ENCODE results near the gene UTP25.
"Not testable (repeated sequence)": the region's sequence is repeated elsewhere in the genome, so short reads cannot be mapped to it uniquely, and the experiment has no call there.

The UTP25 gene

GRCh38 chr1:209899948-209900347, 72.2 kb downstream of the UTP25 start:
- peak; percentile 53 for DNase-seq

DNA sequence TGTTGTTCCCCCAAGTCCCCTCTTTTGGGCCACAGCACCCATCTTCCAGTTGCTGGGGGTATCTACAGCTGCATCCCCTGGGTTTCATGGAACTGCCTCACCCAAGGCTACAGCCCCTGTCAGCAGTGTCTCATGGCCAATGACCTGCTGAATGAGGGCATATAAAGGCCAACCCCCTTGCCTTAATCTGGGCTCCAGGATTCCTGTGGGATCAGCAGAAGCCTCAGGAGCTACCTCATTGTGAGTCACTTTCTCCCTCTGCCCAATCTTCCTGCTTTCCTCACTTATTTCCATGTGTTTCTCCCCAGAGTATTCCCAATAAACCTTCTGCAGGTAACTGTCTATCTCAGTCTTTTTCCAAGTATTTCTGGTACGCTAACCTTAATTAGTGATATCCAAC, 73.0 kb downstream of the UTP25 start:
- DNase-seq = no peak

DNA sequence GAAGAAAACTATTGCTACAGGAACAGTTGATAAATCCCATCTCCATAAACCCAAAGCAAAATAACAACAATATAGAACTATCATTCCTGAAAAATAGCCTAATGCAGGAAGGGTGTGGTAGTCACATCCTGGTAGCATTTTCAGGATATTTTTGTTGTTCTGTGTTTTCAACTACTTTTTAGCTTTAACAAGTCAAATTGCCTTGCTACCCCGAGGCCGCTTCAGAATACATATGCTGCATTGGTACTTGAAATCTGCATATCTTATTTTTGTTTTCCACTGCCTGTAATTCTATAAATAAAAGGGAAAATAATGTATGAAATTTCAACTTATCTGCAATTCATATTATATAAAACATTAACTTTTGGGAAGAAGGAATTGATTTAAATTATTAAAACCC, 73.4 kb downstream of the UTP25 start:
- DNase-seq = no peak

DNA sequence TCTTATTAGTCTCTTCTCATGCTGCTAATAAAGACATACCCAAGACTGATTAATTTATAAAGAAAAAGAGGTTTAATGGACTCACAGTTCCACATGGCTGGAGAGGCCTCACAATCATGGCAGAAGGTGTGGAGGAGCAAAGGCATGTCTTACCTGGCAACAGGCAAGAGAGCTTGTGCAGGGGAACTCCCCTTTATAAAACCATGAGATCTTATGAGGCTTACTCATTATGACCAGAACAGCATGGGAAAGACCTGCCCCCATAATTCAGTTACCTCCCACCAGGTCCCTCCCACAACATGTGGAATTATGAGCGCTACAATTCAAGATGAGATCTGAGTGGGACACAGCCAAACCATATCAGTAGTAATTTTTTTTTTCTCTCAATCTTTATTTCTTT, 77.0 kb downstream of the UTP25 start:
- DNase-seq = not testable (repeated sequence)
